GM19324 (cell line): ENCODE results near the gene SLC27A2.
"Not testable (repeated sequence)": the region's sequence is repeated elsewhere in the genome, so short reads cannot be mapped to it uniquely, and the experiment has no call there.

Experiments used
- ATAC-seq: cut with Tn5 transposase; IDR thresholded peaks from one replicate; pipeline ENCODE4 v1.9.1; 2021; ENCODE audit warnings: mild to moderate bottlenecking, moderate library complexity; ENCODE audit not compliant: unreplicated experiment, low FRiP score

Gene SLC27A2

DNA sequence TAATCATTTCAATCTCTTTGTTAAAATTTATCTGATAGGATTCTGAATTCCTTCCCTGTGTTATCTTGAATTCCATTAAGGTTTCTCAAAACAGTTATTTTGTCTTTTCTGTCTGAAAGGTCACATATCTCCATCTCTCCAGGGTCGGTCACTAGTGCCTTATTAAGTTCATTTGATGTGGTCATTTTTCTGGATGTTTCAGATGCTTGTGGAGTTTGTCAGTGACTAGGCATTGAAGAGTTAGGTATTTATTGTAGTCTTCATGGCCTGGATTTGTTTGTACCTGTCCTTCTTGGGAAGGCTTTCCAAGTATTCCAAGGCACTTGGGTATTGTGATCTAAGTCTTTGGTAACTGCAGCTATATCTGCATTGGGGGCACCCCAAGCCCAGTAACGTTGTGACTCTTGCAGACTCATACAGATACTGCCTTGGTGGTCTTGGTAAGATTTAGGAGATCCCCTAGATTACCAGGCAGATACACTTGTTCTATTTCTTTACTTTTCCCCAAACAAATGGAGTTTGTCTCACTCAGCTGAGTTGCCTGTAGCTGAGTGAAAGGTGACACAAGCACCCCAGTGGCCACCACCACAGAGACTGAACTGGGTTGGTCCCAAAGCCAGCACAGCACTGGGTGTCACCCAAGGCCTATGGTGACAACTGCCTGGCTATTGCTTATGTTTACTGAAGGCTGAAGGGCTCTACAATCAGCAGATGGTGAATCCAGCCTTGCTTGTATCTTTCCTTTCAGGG is 18.9 kb upstream of the SLC27A2 start:
- ATAC-seq, result no peak

DNA sequence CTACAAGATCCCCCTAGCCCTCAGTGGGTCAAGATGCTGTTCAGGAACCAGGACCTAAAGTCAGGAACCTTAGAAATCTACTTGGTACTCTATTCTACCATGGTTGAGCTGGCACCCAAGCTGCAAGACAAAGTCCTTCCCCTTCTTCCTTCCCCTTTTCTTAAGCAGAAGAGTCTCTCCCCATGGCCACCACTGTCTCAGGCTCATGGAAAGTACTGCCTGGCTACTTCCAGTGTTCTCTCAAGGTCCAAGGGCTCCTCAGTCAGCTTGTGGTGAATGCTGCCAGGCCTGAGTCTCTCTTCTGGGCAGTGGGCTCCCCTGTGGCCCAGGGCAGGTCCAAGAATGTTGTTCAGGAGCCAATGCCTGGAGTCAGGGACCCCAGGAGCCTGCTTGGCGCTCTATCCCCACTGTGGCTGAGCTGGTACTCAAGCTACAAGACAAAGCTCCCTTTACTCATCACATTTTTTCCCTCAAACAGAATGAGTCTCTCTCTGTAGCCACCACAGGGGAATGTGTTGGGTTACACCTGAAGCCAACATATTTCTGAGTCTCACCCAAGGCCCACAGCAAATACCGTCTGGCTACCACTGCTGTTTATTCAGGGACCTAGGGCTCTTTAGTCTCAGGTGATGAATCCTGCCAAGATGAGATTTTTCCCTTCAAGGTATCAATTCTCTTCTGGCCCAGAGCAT is 18.1 kb upstream of the SLC27A2 start:
- ATAC-seq, result no peak

DNA sequence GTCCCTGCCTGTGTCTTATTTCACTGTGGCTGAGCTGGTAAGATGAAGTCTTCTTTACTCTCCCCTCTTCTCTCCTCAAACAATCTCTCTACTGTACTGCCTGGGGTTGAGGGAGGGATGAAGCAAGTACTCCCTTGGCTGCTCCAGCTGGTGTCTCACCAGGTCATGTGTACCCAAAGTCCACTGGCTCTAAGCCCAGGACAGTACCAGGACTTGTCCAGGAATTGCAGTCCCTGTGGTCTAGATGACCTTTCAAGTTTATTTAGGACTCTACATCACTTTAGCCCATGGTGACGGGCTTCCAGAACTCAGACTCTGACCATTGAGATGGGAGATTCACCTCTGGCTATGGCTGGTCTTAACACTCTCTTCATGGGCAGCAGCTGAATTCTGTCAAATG is 17.5 kb upstream of the SLC27A2 start:
- ATAC-seq, result no peak

DNA sequence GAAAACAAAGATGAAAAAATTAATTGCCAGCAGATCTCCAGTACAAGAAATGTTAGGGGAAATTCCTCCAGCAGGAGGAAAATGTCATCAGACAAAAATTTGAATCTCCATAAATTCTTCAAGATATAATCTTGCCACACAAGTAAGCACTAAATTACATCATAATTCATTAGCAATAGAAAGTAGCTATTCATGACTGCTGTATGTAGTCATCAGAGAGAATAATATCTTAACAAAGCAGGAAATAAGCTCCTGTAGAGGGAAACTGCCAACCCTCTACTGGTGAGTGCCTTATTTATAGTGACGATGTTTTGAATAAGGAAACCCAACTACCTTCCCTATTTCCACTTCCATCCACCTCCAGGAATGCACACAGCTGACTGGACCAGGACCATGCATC is 15.8 kb upstream of the SLC27A2 start:
- ATAC-seq, result no peak

DNA sequence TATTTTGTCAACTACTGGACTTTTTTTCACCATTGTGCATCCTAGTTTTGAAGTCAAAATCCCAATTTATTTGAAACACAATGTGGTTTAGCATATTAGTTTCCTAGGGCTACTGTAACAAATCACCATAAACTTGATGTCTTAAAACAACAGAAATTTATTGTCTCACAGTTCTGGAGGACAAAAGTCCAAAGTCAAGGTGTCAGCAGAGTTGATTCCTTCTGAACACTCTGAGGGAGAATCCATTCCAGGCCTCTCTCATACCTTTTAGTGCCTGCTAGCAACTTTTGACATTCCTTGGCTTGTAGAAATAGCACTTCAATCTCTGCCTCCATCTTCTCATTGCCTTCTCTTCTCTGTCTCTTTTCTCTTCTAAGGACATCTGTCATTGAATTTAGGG is 14.9 kb upstream of the SLC27A2 start:
- no peak for ATAC-seq

DNA sequence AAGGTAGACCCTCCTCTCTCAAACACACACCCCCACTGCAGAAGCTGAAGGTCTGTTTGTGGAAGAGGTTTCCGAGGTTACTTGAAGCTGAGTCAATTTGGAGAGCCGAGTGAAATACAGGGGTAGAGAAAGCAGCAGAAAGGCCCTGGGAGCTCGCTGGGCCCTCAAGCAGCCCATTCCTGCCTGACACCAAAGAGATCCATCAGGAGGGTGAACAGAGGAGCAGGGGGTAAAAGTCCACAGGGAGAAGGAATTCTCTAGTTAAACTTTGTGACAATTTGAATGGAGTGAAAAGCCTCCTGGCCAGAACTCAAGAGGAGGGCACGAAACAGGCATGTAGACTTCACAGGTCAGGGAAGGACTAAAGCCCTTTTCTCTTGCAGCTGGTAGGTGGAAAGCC is 13.6 kb upstream of the SLC27A2 start:
- no peak for ATAC-seq

DNA sequence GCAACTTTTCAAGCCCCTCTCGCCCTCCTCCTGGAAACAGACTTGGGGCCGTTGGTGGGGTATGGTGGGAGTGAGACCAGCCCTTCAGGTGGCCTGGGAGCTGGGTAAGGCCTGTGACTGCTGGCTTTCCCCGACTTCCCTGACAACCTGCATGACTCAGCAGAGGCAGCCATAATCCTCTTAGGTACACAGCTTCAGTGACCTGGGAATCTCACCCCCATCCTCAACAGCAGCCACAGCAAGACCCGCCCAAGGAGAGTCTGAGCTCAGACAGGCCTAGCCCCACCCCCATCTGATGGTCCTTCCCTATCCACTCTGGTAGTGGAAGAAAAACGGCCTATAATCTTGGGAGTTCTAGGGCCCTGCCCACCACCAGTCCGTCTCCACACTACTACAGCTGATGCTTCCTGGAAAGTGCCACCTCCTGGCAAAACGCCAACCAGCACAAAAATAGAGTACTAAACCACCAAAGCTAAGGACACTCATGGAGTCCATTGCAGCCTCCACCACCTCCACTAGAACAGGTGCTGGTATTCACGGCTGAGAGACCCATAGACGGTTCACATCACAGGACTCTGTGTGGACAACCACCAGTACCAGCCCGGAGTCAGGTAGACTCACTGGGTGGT is 13.1 kb upstream of the SLC27A2 start:
- no peak for ATAC-seq

DNA sequence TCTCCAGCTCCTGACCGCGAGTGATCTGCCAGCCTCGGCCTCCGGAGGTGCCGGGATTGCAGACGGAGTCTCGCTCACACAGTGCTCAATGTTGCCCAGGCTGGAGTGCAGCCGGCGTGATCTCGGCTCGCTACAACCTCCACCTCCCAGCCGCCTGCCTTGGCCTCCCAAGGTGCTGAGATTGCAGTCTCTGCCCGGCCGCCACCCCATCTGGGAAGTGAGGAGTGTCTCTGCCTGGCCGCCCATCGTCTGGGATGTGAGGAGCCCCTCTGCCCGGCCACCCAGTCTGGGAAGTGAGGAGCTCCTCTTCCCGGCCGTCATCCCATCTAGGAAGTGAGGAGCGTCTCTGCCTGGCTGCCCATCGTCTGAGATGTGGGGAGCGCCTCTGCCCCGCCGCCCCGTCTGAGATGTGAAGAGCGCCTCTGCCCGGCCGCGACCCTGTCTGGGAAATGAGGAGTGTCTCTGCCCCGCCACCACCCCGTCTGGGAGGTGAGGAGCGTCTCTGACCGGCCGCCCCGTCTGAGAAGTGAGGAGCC is 9.6 kb upstream of the SLC27A2 start:
- not testable (repeated sequence) for ATAC-seq

DNA sequence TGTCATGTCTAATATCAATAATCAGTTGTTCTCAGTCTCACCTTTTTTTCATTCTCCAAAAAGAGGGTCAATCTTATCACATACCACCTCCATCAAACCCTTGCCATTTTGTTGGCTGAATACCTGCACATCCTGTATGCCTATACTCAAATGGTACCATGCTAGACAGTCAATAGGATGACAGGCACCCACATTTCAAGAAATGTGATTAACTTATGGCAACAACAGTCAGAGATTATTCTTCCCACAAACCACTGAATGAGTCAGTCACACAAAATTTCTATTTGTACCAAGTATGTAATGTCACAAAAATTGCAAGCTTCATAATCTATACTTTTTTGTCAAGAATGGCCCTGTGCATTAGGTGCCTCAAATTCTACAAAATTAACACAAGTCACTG is 5.1 kb upstream of the SLC27A2 start:
- no peak for ATAC-seq

DNA sequence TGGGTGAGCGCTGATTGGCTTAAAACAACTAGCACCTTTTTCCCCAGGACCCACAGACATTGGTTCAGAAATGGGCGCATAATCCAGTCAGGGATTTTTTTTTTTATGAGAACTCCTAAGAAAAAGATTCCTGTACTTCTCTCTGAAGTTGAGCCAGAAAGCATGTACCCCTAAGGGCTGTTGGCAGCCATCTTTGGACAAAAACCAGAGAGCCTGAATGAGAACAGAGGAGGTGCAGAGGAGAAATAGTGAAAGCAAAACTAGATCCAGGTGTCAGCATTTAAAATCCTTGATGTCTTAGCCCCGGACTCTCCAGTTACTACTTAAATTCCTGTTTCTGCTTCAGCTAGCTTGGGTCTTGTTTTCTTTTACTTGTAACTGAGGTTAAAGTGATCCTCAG is 1.9 kb upstream of the SLC27A2 start:
- ATAC-seq, result no peak

DNA sequence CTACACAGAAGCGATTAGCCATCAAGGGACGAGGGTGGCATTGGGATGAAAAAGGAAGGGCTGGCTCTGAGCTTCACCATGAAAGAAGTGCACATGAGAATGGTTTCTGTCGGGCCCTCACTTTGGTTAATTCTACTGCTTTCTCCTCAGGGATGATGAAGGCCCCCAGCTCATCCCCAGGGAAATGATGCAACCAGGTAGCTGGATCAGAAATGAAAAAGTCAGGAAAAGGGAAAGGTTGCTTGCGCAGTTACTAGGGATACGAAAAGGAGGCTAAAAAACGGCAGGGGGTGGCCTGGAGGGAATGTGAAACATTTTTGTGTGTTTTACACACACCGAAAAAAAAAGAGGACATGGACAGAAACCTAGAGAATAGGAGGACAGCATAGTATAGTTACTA is 1.4 kb upstream of the SLC27A2 start:
- ATAC-seq, result no peak

DNA sequence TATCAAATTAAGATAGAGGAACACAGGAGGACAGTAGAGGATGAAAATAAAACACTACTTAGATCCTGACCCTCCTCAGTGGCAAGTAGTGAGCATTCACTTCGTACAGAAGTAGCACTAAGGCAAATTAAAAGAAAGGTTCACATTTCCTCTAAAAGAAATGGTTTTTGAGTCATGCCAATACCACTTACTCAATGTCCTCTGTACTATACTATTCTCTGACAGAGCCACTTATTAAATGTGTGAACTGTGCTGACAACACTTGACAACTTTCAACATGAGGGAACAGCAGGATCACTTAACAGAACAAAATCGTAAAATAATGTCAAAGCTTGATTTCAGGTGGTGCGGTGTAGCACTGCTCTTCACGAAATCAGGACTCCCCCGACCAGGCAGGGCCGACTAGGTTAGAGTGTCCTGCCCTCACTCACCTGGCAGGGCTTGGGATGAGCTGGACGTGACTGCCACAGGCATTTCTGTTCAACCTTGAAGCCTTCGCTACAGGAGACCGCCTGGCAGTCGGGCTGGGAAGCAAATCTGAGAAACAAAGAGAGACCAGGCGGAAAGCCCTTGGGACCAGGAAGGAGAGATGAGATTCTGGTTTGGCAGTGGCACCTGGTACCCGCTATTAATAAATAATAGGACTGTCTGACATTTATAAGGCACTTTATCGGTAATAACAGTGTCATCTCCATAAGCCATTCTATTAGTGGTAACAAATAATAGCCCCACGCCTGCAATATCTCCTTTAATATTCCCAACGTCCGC is 611 bp upstream of the SLC27A2 start:
- no peak for ATAC-seq

DNA sequence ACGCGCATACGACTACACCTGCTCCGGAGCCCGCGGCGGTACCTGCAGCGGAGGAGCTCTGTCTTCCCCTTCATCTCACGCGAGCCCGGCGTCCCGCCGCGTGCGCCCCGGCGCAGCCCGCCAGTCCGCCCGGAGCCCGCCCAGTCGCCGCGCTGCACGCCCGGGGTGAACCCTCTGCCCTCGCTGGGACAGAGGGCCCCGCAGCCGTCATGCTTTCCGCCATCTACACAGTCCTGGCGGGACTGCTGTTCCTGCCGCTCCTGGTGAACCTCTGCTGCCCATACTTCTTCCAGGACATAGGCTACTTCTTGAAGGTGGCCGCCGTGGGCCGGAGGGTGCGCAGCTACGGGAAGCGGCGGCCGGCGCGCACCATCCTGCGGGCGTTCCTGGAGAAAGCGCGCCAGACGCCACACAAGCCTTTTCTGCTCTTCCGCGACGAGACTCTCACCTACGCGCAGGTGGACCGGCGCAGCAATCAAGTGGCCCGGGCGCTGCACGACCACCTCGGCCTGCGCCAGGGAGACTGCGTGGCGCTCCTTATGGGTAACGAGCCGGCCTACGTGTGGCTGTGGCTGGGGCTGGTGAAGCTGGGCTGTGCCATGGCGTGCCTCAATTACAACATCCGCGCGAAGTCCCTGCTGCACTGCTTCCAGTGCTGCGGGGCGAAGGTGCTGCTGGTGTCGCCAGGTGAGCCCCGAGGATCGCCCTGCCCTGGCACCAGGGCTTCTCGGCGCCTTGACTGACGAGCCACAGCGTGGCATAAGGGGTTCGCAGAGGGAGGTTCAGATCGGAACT is 420 bp downstream of the SLC27A2 start:
- ATAC-seq, result peak; percentile 33

DNA sequence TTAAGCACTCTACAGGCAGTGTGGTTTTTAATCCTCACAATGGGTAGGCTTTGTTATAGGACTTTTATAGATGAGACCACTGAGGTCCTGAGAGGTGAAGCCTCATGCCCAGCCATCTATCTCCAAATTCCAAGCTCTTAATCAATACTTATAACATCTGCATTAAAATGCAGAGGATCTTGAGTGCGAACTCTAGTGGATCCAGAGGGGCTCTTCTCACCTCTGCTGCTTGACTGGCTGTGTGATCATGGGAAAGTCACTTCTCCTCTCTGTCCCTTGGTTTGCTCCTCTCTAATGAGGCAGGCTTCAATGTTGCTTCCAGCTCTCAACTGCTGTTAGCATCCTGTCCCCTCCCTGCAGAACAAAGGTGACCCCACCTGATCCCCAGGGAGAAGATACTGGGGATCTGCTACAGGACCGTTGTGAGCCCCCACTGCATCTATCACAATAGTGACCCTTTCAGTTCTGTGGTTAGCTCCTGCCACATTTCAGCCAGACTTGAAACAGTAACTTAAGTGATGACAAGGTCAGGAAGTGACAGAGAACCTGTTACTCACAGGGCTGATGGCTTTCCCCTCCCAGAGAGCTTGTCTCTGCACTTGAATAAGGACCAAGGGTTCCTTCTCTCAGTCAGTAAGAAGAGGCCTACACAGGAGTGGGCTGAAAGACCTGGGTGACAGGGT is 1.3 kb downstream of the SLC27A2 start:
- ATAC-seq, result no peak

DNA sequence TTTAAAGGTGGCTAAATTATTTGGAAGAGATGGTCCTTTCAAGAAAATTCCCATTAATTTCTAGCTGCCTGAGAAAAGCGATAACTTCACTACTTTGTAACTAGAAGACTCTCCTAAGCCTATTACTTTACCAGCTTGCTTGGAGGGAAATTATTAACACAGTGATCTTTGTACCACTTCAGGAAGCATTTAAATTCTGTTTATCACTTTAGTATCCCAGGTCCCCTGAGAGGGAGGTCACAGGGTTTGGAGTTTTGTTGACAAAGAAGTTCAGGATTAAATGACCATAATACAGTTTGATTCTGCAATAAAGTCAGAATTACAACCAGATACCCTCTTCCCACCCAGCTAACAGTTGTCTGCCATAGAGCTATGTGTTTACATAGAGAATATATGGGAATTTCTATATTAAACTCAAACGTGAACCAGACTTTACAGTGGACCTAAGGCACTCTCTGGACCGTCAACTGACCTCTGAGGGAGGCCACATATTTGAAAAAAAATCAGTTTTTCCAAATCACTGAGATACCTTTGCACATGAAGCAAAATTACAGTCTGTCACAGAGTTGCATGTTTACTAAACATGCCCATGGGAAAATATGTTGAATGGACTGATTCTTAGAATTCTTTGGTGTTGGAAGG is 3.0 kb downstream of the SLC27A2 start:
- no peak for ATAC-seq

DNA sequence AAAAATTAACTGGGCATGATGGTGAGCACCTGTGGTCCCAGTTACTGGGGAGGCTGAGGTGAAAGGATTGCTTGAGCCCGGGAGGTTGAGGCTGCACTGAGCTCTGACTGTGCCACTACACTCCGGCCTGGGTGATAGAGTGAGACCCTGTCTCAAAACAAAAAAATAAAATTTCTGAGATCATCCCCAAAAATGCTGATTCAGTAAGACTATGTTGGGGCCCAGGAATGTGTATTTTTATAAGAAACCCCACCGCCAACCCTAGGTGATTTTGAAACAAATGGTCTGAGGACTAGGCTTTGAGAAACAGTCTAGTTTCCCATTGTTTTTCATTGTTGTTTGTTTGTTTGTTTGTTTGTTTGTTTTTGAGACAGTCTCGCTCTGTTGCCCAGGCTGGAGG is 4.1 kb downstream of the SLC27A2 start:
- no peak for ATAC-seq

DNA sequence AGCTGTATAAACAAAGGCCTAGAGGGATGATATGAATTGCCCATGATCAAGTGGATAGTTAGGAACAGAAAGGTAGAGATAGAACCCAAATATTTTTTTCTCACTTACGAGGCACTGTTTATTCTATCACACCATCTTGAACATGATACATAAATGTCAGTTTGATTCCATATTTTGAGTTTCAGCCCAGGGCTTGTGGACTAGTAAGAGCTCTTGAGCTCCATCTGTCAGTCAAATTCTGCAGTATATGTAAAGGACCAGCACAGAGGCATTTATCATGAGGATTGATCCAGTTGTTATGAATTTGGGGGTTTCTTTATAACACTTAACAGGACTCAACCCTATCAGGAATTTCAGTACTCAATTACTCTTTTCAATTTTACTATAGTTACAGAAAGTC is 4.8 kb downstream of the SLC27A2 start:
- ATAC-seq, result no peak

DNA sequence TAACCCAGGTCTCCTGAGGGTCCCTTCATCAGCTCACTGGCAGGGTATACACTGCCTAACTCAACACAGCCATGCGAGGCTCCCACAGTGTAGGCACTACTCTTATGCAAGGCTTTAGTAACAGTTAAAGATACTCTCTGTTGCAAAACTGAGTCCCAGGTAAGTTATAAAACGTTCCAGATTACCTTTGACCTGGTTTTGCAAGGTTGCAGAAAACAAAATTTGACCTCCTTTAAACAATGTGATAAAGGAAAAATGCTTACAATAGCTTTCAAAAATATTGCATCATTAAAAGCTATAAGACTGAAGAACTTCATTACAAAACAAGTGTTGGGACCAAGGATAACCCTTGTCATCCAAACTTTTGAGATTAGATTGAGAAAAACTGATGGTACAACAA is 5.5 kb downstream of the SLC27A2 start:
- no peak for ATAC-seq

DNA sequence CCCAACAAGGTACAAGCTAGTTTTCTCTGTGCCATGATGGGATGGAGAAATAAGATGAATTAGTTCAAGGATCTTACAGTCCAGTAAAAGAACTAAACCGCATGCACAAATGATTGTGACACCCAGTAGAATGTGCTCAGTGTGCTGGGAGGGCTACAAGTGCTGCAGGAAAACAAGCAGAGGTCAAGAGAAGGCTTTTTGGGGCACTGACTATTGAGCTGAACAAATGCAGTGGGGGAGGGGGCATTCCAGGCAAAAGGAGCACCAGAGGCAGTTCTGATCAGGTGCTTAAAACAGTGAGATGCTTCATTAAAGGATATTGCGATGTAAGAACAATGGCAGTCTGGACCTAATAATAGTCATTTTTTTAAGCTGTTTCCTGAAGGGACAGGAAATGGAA is 6.0 kb downstream of the SLC27A2 start:
- no peak for ATAC-seq
